Right lobe of liver (tissue), 4 donors: ENCODE data around the gene CLIP4.

Experiments
- POLR2A ChIP-seq: fragments of 450-650 bp; IDR thresholded peaks from one replicate; pipeline ENCODE4 v1.6.1; 2017; ENCODE audit warnings: antibody characterized with exemption, mild to moderate bottlenecking
- TF ChIP-seq, protein P1 (sequence below), 4 donors: fragments of 200-600 bp in 3 of 4; fragments of 450-650 bp in 1 of 4; IDR thresholded peaks; one replicate each; pipeline versions ENCODE4 v1.5.1 to v1.8.0; 2016 to 2022; ENCODE audit warnings: antibody characterized with exemption in 4 of 4, mild to moderate bottlenecking in 2 of 4
- donor health status: DM: no; HTN: no; CAD: no.
- donor health status: DM: no; HTN: no; CAD: no.
- donor health status: DM: no; HTN: yes; CAD: no.

DNA sequence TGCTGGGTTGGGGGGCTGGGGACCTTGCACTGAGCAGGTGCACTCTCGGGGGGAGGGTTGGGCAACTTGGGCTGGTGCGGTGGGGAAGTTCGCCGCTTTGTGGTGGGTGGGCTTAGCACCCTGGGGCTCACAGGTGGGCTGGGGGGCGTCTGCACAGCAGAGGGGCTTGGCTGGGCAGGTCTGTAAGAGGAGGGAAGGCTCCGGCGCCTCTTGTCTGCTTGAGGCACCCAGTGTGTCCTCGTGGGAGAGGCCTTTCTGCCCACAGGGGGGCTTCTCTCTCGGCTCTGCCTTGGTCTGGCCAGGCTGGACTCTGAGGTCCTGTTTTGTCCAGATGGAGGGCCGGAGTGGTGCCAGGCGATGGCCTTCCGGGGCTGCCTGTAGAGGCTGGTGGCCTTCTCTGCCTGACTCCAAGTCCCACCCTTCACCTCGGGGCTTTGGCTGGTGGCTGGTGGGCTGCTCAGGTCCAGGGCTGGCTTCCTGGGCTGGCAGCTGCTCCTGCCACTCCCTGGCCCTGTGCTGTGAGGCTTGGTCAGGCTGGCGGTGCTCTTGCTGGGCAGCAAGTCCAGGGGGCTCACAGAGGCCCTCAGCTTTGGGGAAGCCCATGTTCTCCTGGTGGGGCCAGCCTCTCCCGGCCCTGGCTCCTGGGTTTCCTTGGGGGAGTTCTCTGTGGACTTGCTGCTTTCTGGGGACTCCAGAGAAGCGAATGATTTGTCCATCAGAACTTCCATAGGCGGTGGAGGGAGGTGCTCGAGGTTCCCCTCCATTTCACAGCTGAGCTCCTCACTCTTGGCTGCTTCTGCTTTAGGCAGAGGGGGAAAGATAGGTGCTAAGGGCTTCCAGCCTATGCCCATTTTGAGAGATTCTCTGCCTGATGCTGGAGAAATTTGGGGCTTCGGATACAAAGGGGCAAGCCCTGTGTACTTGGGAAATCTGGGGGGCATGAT is 43.9 kb upstream of the CLIP4 start:
- no peak for TF ChIP-seq POLR2A
- TF ChIP-seq, protein P1, sequence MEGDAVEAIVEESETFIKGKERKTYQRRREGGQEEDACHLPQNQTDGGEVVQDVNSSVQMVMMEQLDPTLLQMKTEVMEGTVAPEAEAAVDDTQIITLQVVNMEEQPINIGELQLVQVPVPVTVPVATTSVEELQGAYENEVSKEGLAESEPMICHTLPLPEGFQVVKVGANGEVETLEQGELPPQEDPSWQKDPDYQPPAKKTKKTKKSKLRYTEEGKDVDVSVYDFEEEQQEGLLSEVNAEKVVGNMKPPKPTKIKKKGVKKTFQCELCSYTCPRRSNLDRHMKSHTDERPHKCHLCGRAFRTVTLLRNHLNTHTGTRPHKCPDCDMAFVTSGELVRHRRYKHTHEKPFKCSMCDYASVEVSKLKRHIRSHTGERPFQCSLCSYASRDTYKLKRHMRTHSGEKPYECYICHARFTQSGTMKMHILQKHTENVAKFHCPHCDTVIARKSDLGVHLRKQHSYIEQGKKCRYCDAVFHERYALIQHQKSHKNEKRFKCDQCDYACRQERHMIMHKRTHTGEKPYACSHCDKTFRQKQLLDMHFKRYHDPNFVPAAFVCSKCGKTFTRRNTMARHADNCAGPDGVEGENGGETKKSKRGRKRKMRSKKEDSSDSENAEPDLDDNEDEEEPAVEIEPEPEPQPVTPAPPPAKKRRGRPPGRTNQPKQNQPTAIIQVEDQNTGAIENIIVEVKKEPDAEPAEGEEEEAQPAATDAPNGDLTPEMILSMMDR (IDR thresholded peaks at IDR 0.05) = no peak
